GM12878 (cell line): Measurements from ENCODE around the gene POLD2. TPM values are rescaled to one million over a fixed set of nuclear protein-coding genes. Genes with fewer than 3 reads are reported as not detected.
A peak's percentile ranks its signal among the peaks of the same experiment; 100 is the strongest.

Experiments
- ATAC-seq: fragments of 200-7000 bp; cut with Tn5 transposase; 3 replicates; pipeline ENCODE4 v1.9.1; 2020; ENCODE audit warnings: mild to moderate bottlenecking, moderate library complexity
- BruUV-seq: library from RNA; stranded (reverse); fragments of 400-500 nt; replicated peaks from 2 replicates; lab custom pipeline; 2021; lab: Mats Ljungman, UMichigan
- CTCF ChIA-PET: fragments of 300-600 bp; sonication (Branson Sonifier 250); formaldehyde crosslinking; extraction: SDS; loops from one replicate; lab custom pipeline; 2021; ENCODE audit warnings: inconsistent platforms; lab: Yijun Ruan, JAX
- POLR2A ChIA-PET: fragments of 350-600 bp; formaldehyde crosslinking; extraction: SDS; loops from one replicate; lab custom pipeline; 2021; ENCODE audit warnings: inconsistent platforms; lab: Charles Lee
- RAD21 ChIA-PET: fragments of 300-600 bp; sonication (Branson Sonifier 250); formaldehyde crosslinking; loops from one replicate; lab custom pipeline; 2023; ENCODE audit warnings: antibody characterized with exemption; ENCODE audit not compliant: unreplicated experiment; lab: Charles Lee
- SMC1A ChIA-PET: fragments of 300-600 bp; sonication (Branson Sonifier 250); formaldehyde crosslinking; loops from one replicate; lab custom pipeline; 2023; ENCODE audit not compliant: unreplicated experiment, uncharacterized antibody; lab: Charles Lee
- DNase-seq: peaks from one replicate; pipeline ENCODE4 v3.0.0-alpha.2; 2011; ENCODE audit warnings: low read depth, low spot score
- FAIRE-seq: peaks from 3 replicates; lab custom pipeline; 2011; peaks lifted over from hg19 to GRCh38; lab: Jason Lieb, UNC
- H2AFZ ChIP-seq: 2 replicates; pipeline ENCODE4 v1.6.0; 2011; ENCODE audit warnings: low read depth, low read length, control low read depth; ENCODE audit not compliant: control insufficient read depth
- H3K27ac ChIP-seq: 2 replicates; pipeline ENCODE4 v1.5.1; 2011; ENCODE audit warnings: control low read depth; ENCODE audit not compliant: control insufficient read depth, insufficient read depth
- H3K27me3 ChIP-seq, 2 experiments: replicated peaks in 1 of 2; 2 replicates each; pipeline versions ENCODE4 v1.6.0 to v1.6.1; 2011; ENCODE audit warnings: low read length in 1 of 2; ENCODE audit not compliant: control insufficient read depth in 2 of 2, insufficient read depth in 2 of 2
- H3K36me3 ChIP-seq, 2 experiments: 2 replicates each; pipeline ENCODE4 v1.5.1; 2011; ENCODE audit warnings: low read length in 1 of 2; ENCODE audit not compliant: control insufficient read depth in 2 of 2, insufficient read depth in 2 of 2
- H3K4me1 ChIP-seq: 2 replicates; pipeline ENCODE4 v1.6.1; 2011; ENCODE audit warnings: mild to moderate bottlenecking, low read length, moderate library complexity, mixed read lengths; ENCODE audit not compliant: control insufficient read depth, insufficient read depth
- H3K4me2 ChIP-seq: 2 replicates; pipeline ENCODE4 v1.6.0; 2011; ENCODE audit warnings: control low read depth; ENCODE audit not compliant: control insufficient read depth, insufficient read depth
- H3K4me3 ChIP-seq: fragments of 200-600 bp; sonication (generic); 2 replicates; pipeline ENCODE4 v1.5.1; 2016
- H3K79me2 ChIP-seq: 2 replicates; pipeline ENCODE4 v1.6.0; 2011; ENCODE audit warnings: low read length; ENCODE audit not compliant: control insufficient read depth, insufficient read depth
- H3K9ac ChIP-seq: 2 replicates; pipeline ENCODE4 v1.8.0; 2011; ENCODE audit warnings: low read length, control low read depth, mixed read lengths; ENCODE audit not compliant: control insufficient read depth, insufficient read depth
- H3K9me3 ChIP-seq: replicated peaks from 3 replicates; pipeline ENCODE4 v1.5.1; 2011; ENCODE audit warnings: mild to moderate bottlenecking, low read length; ENCODE audit not compliant: control insufficient read depth, insufficient read depth
- H4K20me1 ChIP-seq: 2 replicates; pipeline ENCODE4 v1.6.0; 2011; ENCODE audit not compliant: control insufficient read depth, insufficient read depth
- CBX3 ChIP-seq: fragments of 200-600 bp; sonication (generic); IDR thresholded peaks from 2 replicates; pipeline ENCODE4 v1.6.1; 2016; ENCODE audit warnings: low read depth, borderline replicate concordance
- EP300 ChIP-seq, 2 experiments: fragments of 150-350 bp in 1 of 2; IDR thresholded peaks; 2 replicates each; pipeline ENCODE4 v1.6.1; 2011 to 2012; ENCODE audit warnings: low read depth in 2 of 2, low read length in 2 of 2, borderline replicate concordance in 1 of 2, improper control_type of control experiment in 1 of 2, inconsistent platforms in 1 of 2; ENCODE audit not compliant: control insufficient read depth in 1 of 2
- ESRRA ChIP-seq: IDR thresholded peaks from 2 replicates; pipeline ENCODE4 v1.6.1; 2012; ENCODE audit warnings: mild to moderate bottlenecking, low read length, improper control_type of control experiment
- EZH2 ChIP-seq: IDR thresholded peaks from 2 replicates; pipeline ENCODE4 v1.6.1; 2012; ENCODE audit warnings: low read depth, mild to moderate bottlenecking, control low read depth, inconsistent platforms, low read length, borderline replicate concordance; ENCODE audit not compliant: control insufficient read depth
- FOS ChIP-seq: IDR thresholded peaks from 3 replicates; pipeline ENCODE4 v1.6.1; 2011; ENCODE audit warnings: borderline replicate concordance; ENCODE audit not compliant: insufficient read length; ENCODE audit errors: extremely low read depth
- FOXK2 ChIP-seq: fragments of 450-650 bp; IDR thresholded peaks from 2 replicates; pipeline ENCODE4 v1.6.1; 2017; ENCODE audit warnings: mild to moderate bottlenecking, moderate library complexity
- HDGF ChIP-seq: fragments of 450-650 bp; IDR thresholded peaks from 2 replicates; pipeline ENCODE4 v1.6.1; 2016; ENCODE audit warnings: antibody characterized with exemption
- IKZF2 ChIP-seq, 2 experiments: fragments of 450-650 bp; IDR thresholded peaks; 2 replicates each; pipeline ENCODE4 v1.6.1; 2017; ENCODE audit warnings: mild to moderate bottlenecking in 2 of 2, moderate library complexity in 2 of 2
- MYC ChIP-seq: IDR thresholded peaks from 2 replicates; pipeline ENCODE4 v1.6.1; 2011; ENCODE audit warnings: mild to moderate bottlenecking, low read length, moderate library complexity, inconsistent platforms; ENCODE audit not compliant: insufficient read depth, insufficient replicate concordance, insufficient read length, severe bottlenecking
- PAX5 ChIP-seq: IDR thresholded peaks from 2 replicates; pipeline ENCODE4 v1.6.1; 2011; ENCODE audit warnings: low read depth, low read length, borderline replicate concordance
- SMARCA5 ChIP-seq: fragments of 450-650 bp; IDR thresholded peaks from 2 replicates; pipeline ENCODE4 v1.6.1; 2017; ENCODE audit warnings: mild to moderate bottlenecking
- SUPT20H ChIP-seq: IDR thresholded peaks from 2 replicates; pipeline ENCODE4 v1.6.1; 2011; ENCODE audit warnings: low read depth, mild to moderate bottlenecking, low read length, moderate library complexity, borderline replicate concordance; ENCODE audit not compliant: control insufficient read depth
- YY1 ChIP-seq: IDR thresholded peaks from 2 replicates; pipeline ENCODE4 v1.6.1; 2011; ENCODE audit warnings: low read depth, mild to moderate bottlenecking, low read length
- ZBED1 ChIP-seq: IDR thresholded peaks from 2 replicates; pipeline ENCODE4 v1.6.1; 2016; ENCODE audit warnings: borderline replicate concordance
- ZNF207 ChIP-seq: fragments of 450-650 bp; IDR thresholded peaks from 2 replicates; pipeline ENCODE4 v1.6.1; 2014; ENCODE audit warnings: antibody characterized with exemption, mild to moderate bottlenecking, borderline replicate concordance
- ZSCAN29 ChIP-seq: fragments of 450-650 bp; IDR thresholded peaks from 2 replicates; pipeline ENCODE4 v1.6.1; 2017; ENCODE audit warnings: mild to moderate bottlenecking, moderate library complexity
- WGBS: methylation state at CpG from one replicate; pipeline ENCODE4 v1.1.6; 2016; ENCODE audit warnings: low lambda C conversion rate; ENCODE audit not compliant: insufficient replicate concordance, insufficient coverage; ENCODE audit errors: missing lambda C conversion rate; 5-methylcytosine and 5-hydroxymethylcytosine counted together
- in situ Hi-C: fragments of 300-500 bp; cut with MboI; formaldehyde crosslinking; loops from 9 replicates; pipeline ENCODE4 v1.14.3; 2018; ENCODE audit warnings: mixed read lengths
- intact Hi-C: fragments of 100-400 bp; cut with micrococcal nuclease; formaldehyde crosslinking; loops from one replicate; pipeline ENCODE4 v1.14.2; 2022; ENCODE audit not compliant: unreplicated experiment
- polyA plus RNA-seq, 11 experiments: library from polyadenylated mRNA; depleted of rRNA in 4 of 11; unstranded in 6 of 11; stranded (reverse) in 5 of 11; fragments of >200 nt; fragmentation: Nextera tagmentation in 4 of 11; fragmentation: Illumina TruSeq in 1 of 11; extraction: Ambion mirVana in 4 of 11; extraction: Trizol in 1 of 11; gene quantifications; 1 replicate in 1 of 11; 2 replicates in 10 of 11; pipeline versions ENCODE4 v1.2.1 to v1.2.3, GENCODE V29; 2011 to 2016; ENCODE audit warnings: inconsistent platforms in 2 of 11, missing spikeins in 2 of 11, low read depth in 1 of 11
- total RNA-seq, 4 experiments: library from RNA; depleted of rRNA in 3 of 4; stranded (reverse); fragments of >200 nt in 3 of 4; fragmentation: Illumina TruSeq in 1 of 4; extraction: Trizol in 1 of 4; gene quantifications; 2 replicates each; pipeline versions ENCODE4 v1.2.1 to v1.2.3, GENCODE V29; 2013 to 2021

The POLD2 gene
- total and polyA plus RNA-seq, 10 of the 15 experiments (the other 5 are each of a cell fraction or from before 2014, with no cell fraction given), result 19.1 to 287 (median 169) TPM

DNA sequence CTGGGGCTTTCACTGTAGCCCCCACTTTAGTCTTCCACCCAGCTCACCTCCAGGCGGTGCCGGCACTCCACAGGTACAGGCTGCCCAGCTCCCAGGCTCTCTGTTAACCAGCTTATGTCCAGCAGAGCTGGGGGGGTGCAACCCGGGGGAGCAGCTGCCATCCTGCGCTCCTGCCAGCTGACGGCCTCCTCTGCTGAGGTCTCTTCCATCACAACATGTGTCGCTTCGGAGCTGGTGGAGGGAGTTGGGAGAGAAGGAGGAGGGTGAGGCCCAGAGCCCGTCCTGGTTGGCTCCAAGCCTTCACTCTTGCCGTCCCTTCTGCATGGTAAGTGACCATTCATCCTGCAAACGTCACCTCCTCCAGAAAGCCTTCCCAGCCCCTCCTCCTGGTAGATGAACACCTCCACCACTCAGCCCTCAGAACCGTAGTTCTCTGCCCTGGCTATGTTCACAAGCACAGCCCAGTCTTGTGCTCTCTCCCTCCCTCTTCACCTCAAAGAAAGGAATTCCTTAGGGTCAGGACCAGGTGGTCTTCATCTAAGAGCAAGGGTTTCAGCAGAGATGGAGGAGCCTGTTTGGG, 42.6 kb downstream of the POLD2 start:
- FAIRE-seq (no peak), ATAC-seq (no peak), DNase-seq (no peak)
- Histone ChIP-seq H3K4me2 (peak overlapping the region; percentile 25), H3K27ac (peak overlapping the region; percentile 93), H3K27me3 (no peaks in the 10 kb centered on the region), H3K79me2 (peaks cover 22% of the 10 kb centered on the region), H3K9ac (peak overlapping the region; percentile 93), H3K4me3 (peak overlapping the region; percentile 99), H3K36me3 (peaks cover 9 to 26% of the 10 kb centered on the region in 2 experiments), H3K9me3 (no peaks in the 10 kb centered on the region), H3K4me1 (peaks cover 18% of the 10 kb centered on the region), H2AFZ (0 out of 2 replicates have a peak overlapping the region, but pooled peaks have one; percentile 12), H4K20me1 (no peaks in the 10 kb centered on the region)
- TF ChIP-seq HDGF (peak; percentile 47; the same call in 1 of the 2 replicates), ZSCAN29 (no peak)
- ChIA-PET POLR2A (interaction anchor here (0.6 to 1.9 kb wide), 13 partner anchors 10 to 952 kb away, joined by 3 to 16 read pairs (median 6); partner anchors contain the start of genes DBNL, DDX56 and YKT6), CTCF (interaction anchor here (0.6 to 1.6 kb wide), 6 partner anchors 17 to 718 kb away, joined by 3 to 9 read pairs (median 4); no protein-coding TSS in a partner anchor), RAD21 (interaction anchor here (0.7 to 1.9 kb wide), 8 partner anchors 44 to 506 kb away, joined by 3 to 10 read pairs (median 4); partner anchors contain the start of gene YKT6), SMC1A (interaction anchor here (0.9 to 1.7 kb wide), 14 partner anchors 8 to 131 kb away, joined by 3 to 10 read pairs (median 3); partner anchors contain the start of genes DBNL and POLD2)
- intact Hi-C loops, result loop anchor here (2.0 kb wide), 1 partner anchor 116 kb away; no protein-coding TSS in a partner anchor
- BruUV-seq, result no TSS peak
- WGBS, result 56% methylated on average over 11 of the region's 11 CpGs
- in situ Hi-C loops, result no loop called here

DNA sequence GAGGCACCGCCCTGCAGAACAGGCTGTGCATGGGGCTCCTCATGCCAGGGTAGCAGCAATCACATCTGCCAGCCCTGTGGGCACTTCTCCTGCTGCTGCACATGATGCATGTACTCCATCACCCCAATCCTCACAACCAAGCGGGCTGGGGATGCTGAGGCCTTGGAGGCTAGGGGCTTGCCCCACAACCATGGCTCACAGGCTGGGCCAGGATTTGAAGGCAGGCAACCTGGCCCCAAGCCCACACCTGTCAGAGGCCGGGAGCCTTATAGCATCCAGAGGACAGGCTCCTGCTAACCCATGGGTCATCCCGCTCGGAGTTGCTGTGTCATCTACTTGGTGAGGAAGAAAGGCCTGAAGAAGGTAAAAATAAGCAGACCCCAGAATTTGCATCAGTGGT, 43.2 kb downstream of the POLD2 start:
- H3K79me2 ChIP-seq, result peaks cover 22% of the 10 kb centered on the region
- H3K36me3 ChIP-seq, result peaks cover 13 to 28% of the 10 kb centered on the region in 2 experiments
- DNase-seq, result no peak
- H3K4me2 ChIP-seq, result peak overlapping the region; percentile 25
- H3K4me1 ChIP-seq, result peaks cover 18% of the 10 kb centered on the region
- in situ Hi-C loops (no loop called here), intact Hi-C loops (loop anchor here (2.0 kb wide), 1 partner anchor 117 kb away; no protein-coding TSS in a partner anchor)
- no peaks in the 10 kb centered on the region for H4K20me1 ChIP-seq
- no peaks in the 10 kb centered on the region for H3K9me3 ChIP-seq
- H3K27ac ChIP-seq, result peak overlapping the region; percentile 93; the same call in 1 of the 2 replicates
- no peak overlapping the region for H2AFZ ChIP-seq
- SMC1A ChIA-PET, result interaction anchor here (1.7 kb wide), 1 partner anchor 43 kb away, joined by 10 read pairs; the partner anchor contains the start of gene POLD2
- RAD21 ChIA-PET, result interaction anchor here (1.8 to 1.9 kb wide), 2 partner anchors 60 to 121 kb away, joined by 6 to 10 read pairs; partner anchors contain the start of gene YKT6
- peak overlapping the region; percentile 99; the same call in 1 of the 2 replicates for H3K4me3 ChIP-seq
- H3K9ac ChIP-seq, result 0 out of 2 replicates have a peak overlapping the region, but pooled peaks have one; percentile 93
- CTCF ChIA-PET, result interaction anchor here (1.0 to 1.6 kb wide), 2 partner anchors 116 to 117 kb away, joined by 3 to 6 read pairs; no protein-coding TSS in a partner anchor
- no peak for ATAC-seq
- BruUV-seq, result no TSS peak
- 100% methylated on average over 5 of the region's 5 CpGs for WGBS
- no peaks in the 10 kb centered on the region for H3K27me3 ChIP-seq
- no peak for FAIRE-seq
- POLR2A ChIA-PET, result interaction anchor here (1.9 kb wide), 2 partner anchors 35 to 121 kb away, joined by 7 to 16 read pairs; partner anchors contain the start of genes DBNL and YKT6
- TF ChIP-seq ESRRA (no peak), YY1 (no peak), EZH2 (no peak), SMARCA5 (no peak), SUPT20H (no peak), EP300 (IDR thresholded peaks at IDR 0.05; ENCODE audit: borderline replicate concordance in 1 of 2, control insufficient read depth in 1 of 2, low read depth in 2 of 2, low read length in 2 of 2) (no peak), FOS (no peak), ZNF207 (no peak), CBX3 (no peak), ZBED1 (no peak), MYC (no peak), FOXK2 (no peak), IKZF2 (IDR thresholded peaks at IDR 0.05) (no peak), PAX5 (no peak)
